Measurements from ENCODE around the gene PKN2.
"Not testable (repeated sequence)": the region's sequence is repeated elsewhere in the genome, so short reads cannot be mapped to it uniquely, and the experiment has no call there.

The PKN2 gene

DNA sequence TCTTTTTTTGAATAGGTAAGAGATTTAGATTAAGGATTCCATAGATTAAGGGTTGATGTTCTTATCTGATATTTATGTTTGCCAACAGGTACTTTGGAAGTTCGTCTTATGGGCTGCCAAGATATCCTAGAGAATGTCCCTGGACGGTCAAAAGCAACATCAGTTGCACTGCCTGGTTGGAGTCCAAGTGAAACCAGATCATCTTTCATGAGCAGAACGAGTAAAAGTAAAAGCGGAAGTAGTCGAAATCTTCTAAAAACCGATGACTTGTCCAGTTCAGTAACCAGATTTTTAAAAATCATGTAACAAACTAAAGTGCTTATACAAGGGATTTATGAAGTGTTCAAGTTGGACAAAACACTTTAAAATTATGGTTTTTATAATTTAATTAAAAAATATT, 100.5 kb downstream of the PKN2 start:
- no peak for DNase-seq (ENCODE audit: low read depth in 2 of 3, low spot score in 2 of 3)

DNA sequence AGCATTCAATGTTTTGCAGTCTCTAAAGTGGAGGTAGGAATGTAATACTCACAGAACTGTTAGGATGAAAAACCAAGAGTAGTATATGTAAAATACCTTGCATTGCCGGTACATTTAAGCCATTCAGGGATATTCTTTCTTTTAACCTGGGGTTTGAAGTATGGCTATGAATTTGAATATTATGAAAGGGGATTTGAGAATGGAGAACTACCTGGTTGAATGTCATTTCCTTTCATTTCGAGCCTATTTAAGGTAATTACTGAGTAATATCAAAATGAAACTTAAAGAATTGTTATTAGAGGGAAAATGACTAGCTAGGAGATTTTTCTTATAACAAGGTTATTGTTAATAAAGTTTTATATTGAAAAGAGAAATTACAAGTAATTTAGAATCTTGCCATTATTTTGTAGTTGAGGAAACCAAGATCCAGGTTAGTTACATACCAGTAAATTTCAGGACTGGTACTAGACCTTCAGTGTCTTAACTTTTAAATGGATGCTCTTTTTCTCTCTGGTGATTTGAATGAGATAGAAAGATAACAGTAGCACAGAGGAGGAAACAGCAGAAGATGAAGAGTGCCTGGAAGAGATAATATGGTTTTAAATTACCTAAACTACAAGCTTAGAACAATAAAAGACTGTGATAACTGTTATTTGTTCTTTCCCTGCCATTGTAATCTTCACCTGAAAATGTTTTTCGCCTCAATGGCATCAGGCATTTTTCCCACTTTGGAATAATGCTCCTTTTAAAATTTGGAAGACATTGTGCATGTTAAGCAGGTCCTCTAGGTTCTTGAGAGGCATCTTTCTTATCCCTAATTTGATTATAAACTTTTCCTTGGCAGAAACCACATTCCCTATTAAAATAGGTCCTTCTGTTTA, 103.2 kb downstream of the PKN2 start:
- DNase-seq (ENCODE audit: low read depth in 2 of 3, low spot score in 2 of 3), result no peak

DNA sequence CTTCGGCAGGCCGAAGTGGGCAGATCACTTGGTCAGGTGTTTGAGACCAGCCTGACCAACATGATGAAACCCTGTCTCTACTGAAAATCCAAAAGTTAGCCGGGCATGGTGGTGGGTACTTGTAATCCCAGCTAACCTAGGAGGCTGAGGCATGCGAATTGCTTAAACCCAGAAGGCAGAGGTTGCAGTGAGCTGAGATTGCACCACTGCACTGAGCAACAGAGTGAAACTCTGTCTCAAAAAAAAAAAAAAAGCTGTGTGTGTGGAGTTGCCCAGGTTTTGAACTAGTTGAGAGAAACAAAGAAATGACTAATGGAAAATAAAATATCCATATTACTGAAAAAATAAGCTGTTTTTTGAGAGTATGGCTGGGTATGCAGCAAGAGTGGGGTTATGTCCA, 107.1 kb downstream of the PKN2 start:
- no peak for DNase-seq (ENCODE audit: low read depth in 2 of 3, low spot score in 2 of 3)

DNA sequence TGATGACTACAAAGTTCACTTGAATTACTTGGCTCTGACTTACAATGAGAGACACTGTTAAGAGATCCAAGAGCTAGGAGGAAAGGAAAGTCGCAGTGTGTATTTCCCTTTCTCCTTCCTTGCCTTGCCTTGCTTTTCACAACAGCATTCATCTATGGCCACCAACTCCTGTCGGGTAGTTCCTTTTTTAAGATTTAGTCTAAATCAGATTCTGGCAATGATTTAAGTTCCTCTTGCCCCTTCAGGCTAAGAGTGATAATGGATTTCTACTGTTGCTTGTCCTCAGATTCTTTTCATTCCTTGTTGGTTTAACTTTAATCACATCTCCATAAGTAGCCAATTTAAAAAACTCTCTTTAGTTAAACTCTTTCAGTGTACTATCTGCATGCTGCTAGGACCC, 115.4 kb downstream of the PKN2 start:
- DNase-seq (ENCODE audit: low read depth in 2 of 3, low spot score in 2 of 3), result no peak

DNA sequence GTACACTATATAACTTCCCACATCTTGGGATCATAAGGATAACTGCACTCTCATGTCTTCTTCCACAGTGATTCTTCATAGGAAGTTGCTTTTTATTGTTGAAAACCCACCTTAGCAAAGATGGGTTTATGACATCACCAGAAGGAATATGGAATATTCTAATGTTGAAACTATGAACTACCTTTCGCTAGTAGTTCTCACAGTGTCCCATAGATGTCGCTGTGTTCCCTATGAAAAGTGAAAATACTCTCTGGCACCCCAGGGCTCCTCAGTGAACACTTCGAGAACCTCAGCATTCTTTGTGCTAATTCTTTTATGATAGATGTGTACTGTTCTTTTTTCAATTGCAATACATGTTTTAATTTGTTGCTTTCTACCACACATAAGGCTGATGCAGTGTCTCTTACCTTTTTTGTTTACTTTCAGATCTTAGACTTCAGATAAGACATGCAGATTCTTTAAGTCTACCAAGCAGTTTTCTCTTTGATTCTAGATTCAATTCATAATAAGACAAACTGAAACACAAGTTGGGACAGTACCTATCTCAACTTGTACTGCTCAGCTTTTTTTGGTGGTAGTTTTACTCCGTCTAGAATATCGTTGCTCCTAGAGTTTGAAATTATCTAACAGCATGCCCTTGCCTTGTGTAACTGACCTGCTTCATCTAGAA, 116.4 kb downstream of the PKN2 start:
- DNase-seq (ENCODE audit: low read depth in 2 of 3, low spot score in 2 of 3), result peak in 1 of 3 experiments; percentile 9

DNA sequence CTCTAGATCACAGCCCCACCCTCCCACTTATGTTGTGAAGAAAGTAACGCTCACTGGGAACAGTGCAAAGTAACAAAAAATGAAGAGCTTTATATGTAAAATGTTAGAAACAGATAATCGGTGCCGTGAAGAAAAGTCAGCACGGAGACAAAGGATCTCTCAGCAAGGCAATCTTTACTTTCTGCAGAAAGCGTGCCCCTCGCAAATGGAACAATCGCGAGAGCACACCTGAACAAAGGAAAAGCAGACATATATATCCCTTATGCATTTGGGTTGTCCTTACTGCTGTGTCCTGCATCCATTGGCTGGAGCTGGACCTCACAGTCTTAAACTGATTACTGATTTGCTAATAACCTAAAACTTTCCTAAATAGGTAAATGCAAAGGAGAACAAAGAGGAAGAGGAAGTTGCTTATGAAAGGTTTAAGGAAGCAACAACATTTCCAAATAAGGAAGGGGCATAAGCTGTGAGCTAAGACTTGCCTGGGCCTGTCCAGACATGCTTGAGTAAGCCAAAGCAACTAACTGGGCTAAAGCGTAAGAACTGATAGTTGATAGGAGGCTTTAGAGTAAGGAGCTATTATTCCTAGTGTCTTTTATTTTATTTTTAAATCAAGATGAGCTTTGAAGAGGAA, 117.6 kb downstream of the PKN2 start:
- no peak for DNase-seq (ENCODE audit: low read depth in 2 of 3, low spot score in 2 of 3)

DNA sequence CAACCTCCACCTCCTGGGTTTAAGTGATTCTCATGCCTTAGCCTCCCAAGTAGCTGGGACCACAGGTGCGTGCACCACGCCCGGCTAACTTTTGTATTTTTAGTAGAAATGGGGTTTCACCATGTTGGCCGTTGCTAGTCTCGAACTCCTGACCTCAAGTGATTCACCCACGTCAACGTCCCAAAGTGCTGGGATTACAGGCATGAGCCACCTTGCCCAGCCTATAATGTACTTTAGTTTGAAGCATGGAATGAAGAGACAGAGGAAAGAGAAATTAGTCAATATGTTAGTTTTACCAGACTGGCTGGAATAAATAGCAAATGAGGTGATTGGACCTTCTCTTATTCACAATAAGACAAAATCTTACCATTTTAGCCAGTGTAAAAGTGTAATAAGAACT, 118.3 kb downstream of the PKN2 start:
- no peak for DNase-seq (ENCODE audit: low read depth in 2 of 3, low spot score in 2 of 3)

DNA sequence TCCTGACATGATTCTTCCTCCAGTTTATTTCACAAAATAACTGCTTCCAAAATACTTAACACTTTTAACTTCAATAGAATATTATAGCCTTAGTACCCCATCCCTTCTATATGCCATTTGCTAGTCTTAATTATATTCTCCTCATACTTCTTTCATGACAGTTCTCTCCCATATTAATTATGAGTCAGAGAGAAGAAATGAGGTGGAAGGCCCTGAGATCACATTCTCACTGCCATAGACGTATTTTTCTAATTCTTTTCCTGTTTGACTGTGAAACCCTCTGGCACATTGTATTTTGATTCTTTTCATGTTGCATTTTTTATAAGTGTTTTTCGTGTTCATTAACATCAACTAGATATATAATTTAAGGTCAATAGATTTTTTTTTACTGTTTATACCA, 118.9 kb downstream of the PKN2 start:
- DNase-seq (ENCODE audit: low read depth in 2 of 3, low spot score in 2 of 3), result no peak

DNA sequence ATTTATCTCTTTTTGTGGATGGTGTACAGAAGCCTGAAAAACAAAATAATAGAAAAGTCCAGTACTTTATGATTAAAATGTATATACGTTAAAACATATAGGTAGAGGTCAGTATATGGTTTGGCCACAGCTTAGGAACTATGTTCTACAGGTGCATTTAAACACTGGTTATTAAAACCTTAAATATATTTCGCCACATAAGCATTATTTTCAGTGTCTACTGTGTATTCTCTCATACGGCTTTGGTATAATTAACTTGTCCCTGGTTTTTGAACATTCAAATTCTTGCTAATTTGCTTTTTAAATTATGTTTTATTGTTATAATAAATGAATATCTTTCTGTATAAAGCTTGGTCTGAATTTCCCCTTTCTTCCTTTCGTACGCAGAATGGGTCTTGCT, 119.4 kb downstream of the PKN2 start:
- no peak for DNase-seq (ENCODE audit: low read depth in 2 of 3, low spot score in 2 of 3)

DNA sequence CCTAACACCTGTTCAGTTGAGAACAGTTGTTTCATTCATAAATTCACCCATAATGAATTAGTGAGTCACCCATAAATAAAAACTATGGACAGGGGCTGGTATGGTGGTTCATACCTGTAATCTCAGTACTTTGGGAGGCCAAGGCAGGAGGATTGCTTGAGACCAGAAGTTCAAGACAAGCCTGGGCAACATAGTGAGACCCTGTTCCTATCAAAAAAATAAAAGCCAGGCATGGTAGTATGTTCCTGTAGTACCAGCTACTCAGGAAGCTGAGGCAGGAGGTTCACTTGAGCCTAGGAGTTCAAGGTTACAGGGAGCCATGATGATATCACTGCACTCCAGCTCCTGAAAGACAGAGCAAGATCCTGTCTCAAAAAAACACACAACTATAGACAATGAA, 128.3 kb downstream of the PKN2 start:
- no peak for DNase-seq (ENCODE audit: low read depth in 2 of 3, low spot score in 2 of 3)

DNA sequence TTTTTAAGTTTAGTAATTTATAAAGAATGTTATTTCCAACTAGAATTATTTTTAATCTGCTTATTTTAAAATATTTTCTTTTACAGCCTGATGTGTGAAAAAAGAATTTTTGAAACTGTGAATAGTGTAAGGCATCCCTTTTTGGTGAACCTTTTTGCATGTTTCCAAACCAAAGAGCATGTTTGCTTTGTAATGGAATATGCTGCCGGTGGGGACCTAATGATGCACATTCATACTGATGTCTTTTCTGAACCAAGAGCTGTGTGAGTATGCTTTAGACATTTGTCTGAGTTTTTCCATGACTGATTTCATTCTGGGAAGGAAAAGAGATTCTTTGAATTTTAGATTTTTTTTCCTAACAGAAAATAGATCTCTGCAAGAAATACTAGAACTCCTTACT, 129.4 kb downstream of the PKN2 start:
- DNase-seq (ENCODE audit: low read depth in 2 of 3, low spot score in 2 of 3), result no peak

DNA sequence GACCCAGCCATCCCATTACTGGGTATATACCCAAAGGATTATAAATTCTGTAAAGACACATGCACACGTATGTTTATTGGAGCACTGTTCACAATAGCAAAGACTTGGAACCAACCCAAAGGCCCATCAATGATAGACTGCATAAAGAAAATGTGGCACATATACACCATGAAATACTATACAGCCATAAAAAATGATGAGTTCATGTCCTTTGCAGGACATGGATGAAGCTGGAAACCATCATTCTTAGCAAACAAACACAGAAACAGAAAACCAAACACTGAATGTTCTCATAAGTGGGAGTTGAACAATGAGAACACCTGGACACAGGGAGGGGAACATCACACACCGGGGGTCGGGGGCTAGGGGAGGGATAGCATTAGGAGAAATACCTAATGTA, 135.6 kb downstream of the PKN2 start:
- DNase-seq (ENCODE audit: low read depth in 2 of 3, low spot score in 2 of 3), result not testable (repeated sequence)

DNA sequence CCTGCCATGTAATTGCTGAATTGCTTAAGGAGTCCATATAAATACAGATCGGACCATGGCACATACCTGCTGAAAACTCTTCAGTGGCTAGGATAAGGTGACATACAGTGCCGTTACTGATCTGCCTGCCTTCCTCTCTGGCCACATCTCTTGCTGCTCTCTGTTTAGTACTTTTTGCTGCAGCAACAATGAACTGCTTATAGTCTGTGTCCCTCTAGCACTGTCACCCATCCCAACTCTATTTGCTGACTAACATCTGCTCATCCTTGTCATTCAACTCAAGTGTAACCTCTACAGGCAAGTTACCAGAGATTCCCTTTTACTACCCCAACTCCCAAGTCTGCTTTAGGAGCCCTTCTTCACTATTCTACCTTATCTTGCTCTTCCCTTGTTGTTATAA, 141.6 kb downstream of the PKN2 start:
- no peak for DNase-seq (ENCODE audit: low read depth in 2 of 3, low spot score in 2 of 3)

DNA sequence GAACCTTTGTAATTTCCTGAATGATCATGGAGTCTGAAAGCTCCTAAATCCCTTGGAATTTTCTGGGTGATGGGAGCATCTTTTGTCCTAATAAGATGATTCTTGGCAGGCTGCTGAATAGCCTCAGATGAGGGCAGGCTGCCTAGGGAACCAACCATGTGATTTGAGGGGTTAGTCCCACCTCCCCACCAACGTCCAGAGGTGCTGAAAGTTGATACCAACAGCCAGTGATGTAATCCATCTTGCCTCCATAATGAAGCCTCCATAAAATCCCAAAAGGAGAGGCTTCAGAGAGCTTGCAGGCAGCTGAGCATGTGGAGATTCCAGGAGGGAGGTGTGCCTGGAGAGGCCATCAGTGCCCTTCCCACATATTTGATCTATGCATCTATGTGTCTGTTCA, 163.6 kb downstream of the PKN2 start:
- DNase-seq (ENCODE audit: low read depth in 2 of 3, low spot score in 2 of 3), result no peak

DNA sequence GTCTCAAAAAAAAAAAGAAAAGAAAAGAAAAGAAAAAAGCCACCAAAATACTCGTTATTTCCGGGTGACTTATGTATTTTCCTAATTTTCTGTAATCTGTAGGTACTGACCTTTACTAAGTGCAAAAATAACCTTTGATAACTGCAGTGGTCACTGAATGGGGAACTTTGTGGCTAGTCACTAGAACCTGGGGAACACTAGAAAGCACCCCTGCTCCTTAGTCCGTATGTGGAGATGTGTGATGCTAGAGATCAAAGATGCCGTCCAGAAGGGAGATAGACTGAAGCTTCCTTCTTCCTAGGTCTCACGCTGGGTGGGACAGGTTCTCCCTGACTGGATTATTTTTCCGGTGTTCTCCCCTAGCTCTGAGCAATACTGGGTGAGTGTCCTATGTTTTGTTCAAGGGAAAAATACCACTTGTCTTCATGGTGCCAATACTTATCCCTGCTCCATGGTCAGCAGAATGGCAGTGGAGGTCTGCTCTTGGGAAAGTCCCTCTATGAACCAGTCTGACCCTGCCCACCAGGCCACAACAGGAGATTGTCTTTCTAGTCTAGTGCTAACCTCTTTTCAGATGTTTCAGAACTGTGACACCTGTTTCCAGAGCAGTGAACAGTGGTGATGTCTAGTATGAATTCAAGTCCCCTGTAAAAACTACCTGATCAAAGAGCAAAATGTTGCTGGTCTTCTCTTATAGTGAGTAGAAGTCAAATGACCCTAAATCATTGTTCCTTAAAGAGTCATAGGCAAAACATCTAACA, 167.4 kb downstream of the PKN2 start:
- no peak for DNase-seq (ENCODE audit: low read depth in 2 of 3, low spot score in 2 of 3)

DNA sequence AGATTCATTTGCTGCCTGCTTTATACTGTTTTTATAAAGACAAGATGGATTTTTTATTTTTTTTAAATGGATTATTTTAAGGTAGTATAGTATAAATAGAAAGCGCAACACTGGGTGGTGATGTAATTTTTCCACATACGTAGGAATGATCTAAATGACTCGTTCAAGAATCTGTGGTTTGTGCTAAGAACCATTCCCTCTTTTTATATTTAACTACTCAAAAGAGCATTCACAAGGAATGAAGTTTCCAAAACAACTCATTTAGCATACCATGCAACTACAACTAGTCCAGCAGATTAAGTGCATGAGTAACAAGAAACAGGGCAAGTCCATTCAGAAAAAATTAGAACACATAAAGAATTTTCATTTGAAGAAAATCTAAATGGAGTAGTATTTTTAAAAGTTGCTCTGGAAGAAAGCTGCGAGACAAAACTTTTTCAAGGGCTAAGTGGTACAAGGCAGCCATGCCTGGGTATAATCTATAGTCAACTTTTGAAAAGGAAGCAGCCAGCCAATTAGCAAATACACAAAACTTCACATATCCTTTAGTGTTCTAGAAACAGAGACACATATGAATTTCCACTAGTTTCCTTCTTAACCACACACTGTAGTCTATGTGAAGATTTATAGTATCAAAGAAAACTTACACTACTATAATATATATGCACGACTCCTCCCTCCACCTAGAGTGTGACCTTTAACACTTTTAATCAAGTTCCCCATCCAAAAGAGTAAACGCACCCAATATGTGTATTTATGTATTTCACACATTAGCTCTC, 183.9 kb downstream of the PKN2 start:
- no peak for DNase-seq (ENCODE audit: low read depth in 2 of 3, low spot score in 2 of 3)

DNA sequence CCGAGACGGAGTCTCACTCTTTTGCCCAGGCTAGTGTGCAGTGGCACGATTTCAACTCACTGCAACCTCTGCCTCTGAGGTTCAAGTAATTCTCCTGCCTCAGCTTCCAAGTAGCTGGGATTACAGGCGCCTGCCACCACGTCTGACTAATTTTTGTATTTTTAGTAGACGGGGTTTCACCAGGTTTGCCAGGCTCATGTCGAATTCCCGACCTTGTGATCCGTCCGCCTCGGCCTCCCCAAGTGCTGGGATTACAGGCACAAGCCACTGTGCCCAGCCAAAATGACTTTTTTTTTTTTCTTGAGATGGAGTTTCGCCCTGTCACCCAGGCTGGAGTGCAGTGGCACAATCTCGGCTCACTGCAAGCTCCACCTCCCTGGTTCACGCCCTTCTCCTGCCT, 185.6 kb downstream of the PKN2 start:
- not testable (repeated sequence) for DNase-seq (ENCODE audit: low read depth in 2 of 3, low spot score in 2 of 3)

DNA sequence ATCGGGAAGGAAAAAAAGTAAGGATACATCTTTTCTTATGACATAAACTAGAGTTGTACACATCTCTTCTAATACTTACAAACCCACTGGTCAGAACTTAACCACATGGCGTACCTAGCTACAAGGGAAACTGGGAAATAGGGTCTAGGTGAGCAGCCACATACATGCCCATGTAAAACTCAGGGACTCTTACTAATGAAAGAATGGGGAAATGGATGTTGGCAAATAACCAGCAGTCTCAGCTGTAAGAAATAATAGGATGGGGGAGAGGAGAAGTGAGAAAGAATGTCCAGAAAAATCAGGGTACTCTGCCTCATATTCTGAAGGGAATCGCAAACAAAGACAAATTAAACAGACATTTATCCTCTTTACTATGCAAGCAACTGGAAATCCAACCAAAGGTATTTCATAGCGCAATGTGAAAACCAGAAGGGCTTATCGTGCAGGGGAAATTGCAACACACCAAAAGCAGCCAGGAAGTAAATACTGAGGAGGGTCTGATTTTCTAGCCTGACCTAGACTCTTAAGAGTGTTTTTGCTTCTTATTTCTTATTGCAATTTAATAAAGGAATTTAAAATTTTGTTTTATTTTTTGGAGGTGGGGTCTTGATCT, 189.8 kb downstream of the PKN2 start:
- DNase-seq (ENCODE audit: low read depth in 2 of 3, low spot score in 2 of 3), result no peak

DNA sequence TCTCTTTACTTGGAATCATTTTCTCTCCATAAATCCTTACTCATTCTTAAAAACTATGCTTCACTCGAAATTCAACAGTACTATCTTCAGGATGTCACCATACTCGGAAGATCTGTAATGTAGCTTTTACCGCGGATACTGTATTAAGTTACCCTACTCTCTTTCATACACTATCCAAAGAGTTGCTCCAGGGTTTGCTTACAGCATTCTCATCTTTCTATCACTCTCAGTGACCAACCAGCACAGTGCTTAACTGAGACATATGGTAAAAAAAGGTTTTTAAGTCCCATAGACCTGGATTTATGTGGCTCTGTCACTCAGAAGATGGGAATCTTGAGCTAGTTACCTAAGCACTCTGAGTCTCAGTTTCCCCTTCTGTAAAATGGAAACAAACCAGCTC, 191.5 kb downstream of the PKN2 start:
- DNase-seq (ENCODE audit: low read depth in 2 of 3, low spot score in 2 of 3), result no peak
